Lower leg skin (tissue), 3 donors: ENCODE measurements around the gene ZNF586.

ENCODE experiments used
- CTCF ChIP-seq, 3 donors: fragments of 450-650 bp; IDR thresholded peaks; one replicate each; pipeline ENCODE4 v1.5.1; 2016; ENCODE audit warnings: antibody characterized with exemption in 3 of 3, mild to moderate bottlenecking in 3 of 3, moderate library complexity in 2 of 3
- POLR2A ChIP-seq, 2 donors: fragments of 450-650 bp; IDR thresholded peaks; one replicate each; pipeline ENCODE4 v1.6.1; 2016 to 2017; ENCODE audit warnings: antibody characterized with exemption in 2 of 2, mild to moderate bottlenecking in 1 of 2, moderate library complexity in 1 of 2

GRCh38 chr19:57803265-57803593 lies 33.8 kb downstream of the ZNF586 start:
- TF ChIP-seq CTCF (IDR thresholded peaks at IDR 0.05) (no peak), POLR2A (IDR thresholded peaks at IDR 0.05) (no peak)
